IMR-90 (cell line): ENCODE data around the gene INCENP.

Experiments used
- BHLHE40 ChIP-seq: fragments of 150-350 bp; IDR thresholded peaks from 2 replicates; pipeline ENCODE4 v1.6.1; 2016; ENCODE audit warnings: mild to moderate bottlenecking, low read depth, low read length
- CEBPB ChIP-seq: IDR thresholded peaks from 2 replicates; pipeline ENCODE4 v1.6.1; 2012; ENCODE audit warnings: low read depth, low read length, improper control_type of control experiment
- MAZ ChIP-seq: IDR thresholded peaks from 2 replicates; pipeline ENCODE4 v1.6.1; 2012; ENCODE audit warnings: low read depth, mild to moderate bottlenecking, low read length, improper control_type of control experiment, moderate library complexity, borderline replicate concordance
- MXI1 ChIP-seq: IDR thresholded peaks from 2 replicates; pipeline ENCODE4 v1.6.1; 2012; ENCODE audit warnings: low read depth, mild to moderate bottlenecking, low read length, moderate library complexity, borderline replicate concordance
- POLR2A ChIP-seq: IDR thresholded peaks from 2 replicates; pipeline ENCODE4 v1.6.1; 2012; ENCODE audit warnings: mild to moderate bottlenecking, low read depth, low read length
- RAD21 ChIP-seq: IDR thresholded peaks from 2 replicates; pipeline ENCODE4 v1.6.1; 2012; ENCODE audit warnings: low read length, improper control_type of control experiment
- RCOR1 ChIP-seq: IDR thresholded peaks from 2 replicates; pipeline ENCODE4 v1.6.1; 2012; ENCODE audit warnings: mild to moderate bottlenecking, low read length, improper control_type of control experiment; ENCODE audit not compliant: insufficient replicate concordance
- RFX5 ChIP-seq: IDR thresholded peaks from 2 replicates; pipeline ENCODE4 v1.8.0; 2012; ENCODE audit warnings: low read depth, mild to moderate bottlenecking, low read length, moderate library complexity
- SMC3 ChIP-seq: fragments of 150-350 bp; IDR thresholded peaks from 2 replicates; pipeline ENCODE4 v1.6.1; 2016; ENCODE audit warnings: low read depth, mild to moderate bottlenecking, antibody characterized with exemption, low read length, moderate library complexity
- TF ChIP-seq, protein P1 (sequence below): conservative IDR thresholded peaks from 2 replicates; pipeline ENCODE4 v1.5.1; 2012; ENCODE audit warnings: mild to moderate bottlenecking, low read depth, low read length, improper control_type of control experiment
- TF ChIP-seq, protein P2 (sequence below): fragments of 150-350 bp; IDR thresholded peaks from 2 replicates; pipeline ENCODE4 v1.6.1; 2016; ENCODE audit warnings: low read depth, mild to moderate bottlenecking, low read length, moderate library complexity, borderline replicate concordance
- TF ChIP-seq, protein P3 (sequence below): fragments of 150-350 bp; IDR thresholded peaks from 2 replicates; pipeline ENCODE4 v1.6.1; 2017; ENCODE audit warnings: mild to moderate bottlenecking, antibody characterized with exemption, low read length, low read depth

DNA sequence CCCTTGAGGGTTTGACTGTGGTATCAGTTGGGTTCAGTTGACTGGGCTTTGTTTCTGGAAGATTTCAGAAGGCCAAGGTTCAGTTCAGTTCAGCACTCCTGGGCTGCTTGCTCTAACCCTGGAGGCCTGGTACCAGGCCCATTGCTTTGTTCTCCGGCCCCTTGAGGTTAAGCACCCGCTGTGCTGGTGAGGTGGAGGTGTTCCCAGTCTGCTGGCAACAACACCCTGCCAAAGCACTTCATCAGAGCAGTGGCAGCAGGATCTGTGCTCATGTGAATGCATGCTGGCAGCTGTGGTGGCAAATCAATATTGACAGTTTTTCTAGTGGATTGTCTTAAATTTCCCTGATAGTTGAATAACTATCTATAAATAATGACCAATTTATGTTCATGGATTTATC lies 62.4 kb downstream of the INCENP start:
- TF ChIP-seq MAZ: no peak
- TF ChIP-seq, protein P1, sequence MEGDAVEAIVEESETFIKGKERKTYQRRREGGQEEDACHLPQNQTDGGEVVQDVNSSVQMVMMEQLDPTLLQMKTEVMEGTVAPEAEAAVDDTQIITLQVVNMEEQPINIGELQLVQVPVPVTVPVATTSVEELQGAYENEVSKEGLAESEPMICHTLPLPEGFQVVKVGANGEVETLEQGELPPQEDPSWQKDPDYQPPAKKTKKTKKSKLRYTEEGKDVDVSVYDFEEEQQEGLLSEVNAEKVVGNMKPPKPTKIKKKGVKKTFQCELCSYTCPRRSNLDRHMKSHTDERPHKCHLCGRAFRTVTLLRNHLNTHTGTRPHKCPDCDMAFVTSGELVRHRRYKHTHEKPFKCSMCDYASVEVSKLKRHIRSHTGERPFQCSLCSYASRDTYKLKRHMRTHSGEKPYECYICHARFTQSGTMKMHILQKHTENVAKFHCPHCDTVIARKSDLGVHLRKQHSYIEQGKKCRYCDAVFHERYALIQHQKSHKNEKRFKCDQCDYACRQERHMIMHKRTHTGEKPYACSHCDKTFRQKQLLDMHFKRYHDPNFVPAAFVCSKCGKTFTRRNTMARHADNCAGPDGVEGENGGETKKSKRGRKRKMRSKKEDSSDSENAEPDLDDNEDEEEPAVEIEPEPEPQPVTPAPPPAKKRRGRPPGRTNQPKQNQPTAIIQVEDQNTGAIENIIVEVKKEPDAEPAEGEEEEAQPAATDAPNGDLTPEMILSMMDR: no peak
- no peak for TF ChIP-seq RAD21
- TF ChIP-seq MXI1: no peak
- TF ChIP-seq POLR2A: no peak
- TF ChIP-seq RCOR1: no peak
- no peak for TF ChIP-seq SMC3
- TF ChIP-seq, protein P2, sequence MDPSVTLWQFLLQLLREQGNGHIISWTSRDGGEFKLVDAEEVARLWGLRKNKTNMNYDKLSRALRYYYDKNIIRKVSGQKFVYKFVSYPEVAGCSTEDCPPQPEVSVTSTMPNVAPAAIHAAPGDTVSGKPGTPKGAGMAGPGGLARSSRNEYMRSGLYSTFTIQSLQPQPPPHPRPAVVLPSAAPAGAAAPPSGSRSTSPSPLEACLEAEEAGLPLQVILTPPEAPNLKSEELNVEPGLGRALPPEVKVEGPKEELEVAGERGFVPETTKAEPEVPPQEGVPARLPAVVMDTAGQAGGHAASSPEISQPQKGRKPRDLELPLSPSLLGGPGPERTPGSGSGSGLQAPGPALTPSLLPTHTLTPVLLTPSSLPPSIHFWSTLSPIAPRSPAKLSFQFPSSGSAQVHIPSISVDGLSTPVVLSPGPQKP: no peak
- no peak for TF ChIP-seq BHLHE40
- TF ChIP-seq RFX5: no peak
- TF ChIP-seq, protein P3, sequence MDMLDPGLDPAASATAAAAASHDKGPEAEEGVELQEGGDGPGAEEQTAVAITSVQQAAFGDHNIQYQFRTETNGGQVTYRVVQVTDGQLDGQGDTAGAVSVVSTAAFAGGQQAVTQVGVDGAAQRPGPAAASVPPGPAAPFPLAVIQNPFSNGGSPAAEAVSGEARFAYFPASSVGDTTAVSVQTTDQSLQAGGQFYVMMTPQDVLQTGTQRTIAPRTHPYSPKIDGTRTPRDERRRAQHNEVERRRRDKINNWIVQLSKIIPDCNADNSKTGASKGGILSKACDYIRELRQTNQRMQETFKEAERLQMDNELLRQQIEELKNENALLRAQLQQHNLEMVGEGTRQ: no peak
- TF ChIP-seq CEBPB: no peak
